Measurements from ENCODE around the gene OR2T29.
"Not testable (repeated sequence)": the region's sequence is repeated elsewhere in the genome, so short reads cannot be mapped to it uniquely, and the experiment has no call there.

OR2T29 gene

GRCh38 chr1:248507773-248508172 lies 54.8 kb downstream of the OR2T29 start, which contains the start of gene OR2G6:
Gene OR2G6 (plus strand): TSS chr1:248508073. CDS start chr1:248521647, 13,574 bp downstream.
- not testable (repeated sequence) for DNase-seq

All from effector CD8-positive, alpha-beta T cell (primary cell).